IMR-90 (cell line): ENCODE results near the gene ZNF71. TPM values are rescaled to one million over a fixed set of nuclear protein-coding genes. Genes with fewer than 3 reads are reported as not detected.

Experiments used
- ATAC-seq: fragments of 200-7000 bp; cut with Tn5 transposase; 2 replicates; pipeline ENCODE4 v1.9.1; 2020; ENCODE audit warnings: low read depth, mild to moderate bottlenecking, moderate library complexity
- BruUV-seq: library from RNA; stranded (reverse); fragments of 400-500 nt; replicated peaks from 2 replicates; lab custom pipeline; 2021; lab: Mats Ljungman, UMichigan
- CTCF ChIA-PET: fragments of 300-600 bp; formaldehyde crosslinking; extraction: SDS; loops from one replicate; lab custom pipeline; 2021; ENCODE audit warnings: antibody characterized with exemption; lab: Yijun Ruan, JAX
- POLR2A ChIA-PET: fragments of 300-600 bp; sonication (Branson Sonifier 250); formaldehyde crosslinking; loops from one replicate; lab custom pipeline; 2022; ENCODE audit warnings: antibody characterized with exemption; ENCODE audit not compliant: unreplicated experiment; lab: Charles Lee
- DNase-seq: peaks from one replicate; pipeline ENCODE4 v3.0.0; 2013
- H2AFZ ChIP-seq: replicated peaks from 2 replicates; pipeline ENCODE3; 2013; ENCODE audit warnings: low read length, mild to moderate bottlenecking; ENCODE audit not compliant: poor library complexity
- H2AK5ac ChIP-seq: 2 replicates; pipeline ENCODE4 v1.6.1; 2013; ENCODE audit warnings: low read depth, low read length, inconsistent platforms
- H2AK9ac ChIP-seq: replicated peaks from 2 replicates; pipeline ENCODE3; 2013; ENCODE audit warnings: mild to moderate bottlenecking, low read depth, low read length, moderate library complexity; ENCODE audit not compliant: poor library complexity
- H2BK120ac ChIP-seq: 2 replicates; pipeline ENCODE4 v1.6.1; 2013; ENCODE audit warnings: low read depth, low read length, inconsistent platforms
- H2BK15ac ChIP-seq: 3 replicates; pipeline ENCODE4 v1.6.1; 2013; ENCODE audit warnings: low read depth, low read length, inconsistent platforms
- H2BK20ac ChIP-seq: 2 replicates; pipeline ENCODE4 v1.6.1; 2013; ENCODE audit warnings: low read depth, mild to moderate bottlenecking, inconsistent platforms, low read length, moderate library complexity
- H2BK5ac ChIP-seq: 2 replicates; pipeline ENCODE4 v1.6.1; 2013; ENCODE audit warnings: mild to moderate bottlenecking, low read depth, low read length, inconsistent platforms; ENCODE audit not compliant: poor library complexity, severe bottlenecking
- H3K14ac ChIP-seq: replicated peaks from 2 replicates; pipeline ENCODE4 v1.6.1; 2013; ENCODE audit warnings: low read depth, low read length, inconsistent platforms
- H3K18ac ChIP-seq: 2 replicates; pipeline ENCODE4 v1.6.1; 2013; ENCODE audit warnings: low read depth, low read length, control low read depth
- H3K23ac ChIP-seq: 2 replicates; pipeline ENCODE4 v1.6.1; 2013; ENCODE audit warnings: low read depth, low read length, inconsistent platforms
- H3K27ac ChIP-seq: 2 replicates; pipeline ENCODE4 v1.5.1; 2013; ENCODE audit warnings: mild to moderate bottlenecking, control low read depth, low read length; ENCODE audit not compliant: insufficient read depth
- H3K27me3 ChIP-seq: 2 replicates; pipeline ENCODE4 v1.6.1; 2013; ENCODE audit warnings: low read length; ENCODE audit not compliant: control insufficient read depth, insufficient read depth
- H3K36me3 ChIP-seq: 2 replicates; pipeline ENCODE4 v1.6.1; 2013; ENCODE audit warnings: low read length, mixed read lengths; ENCODE audit not compliant: control insufficient read depth, insufficient read depth
- H3K4ac ChIP-seq: 2 replicates; pipeline ENCODE4 v1.6.1; 2013; ENCODE audit warnings: low read depth, low read length, inconsistent platforms
- H3K4me1 ChIP-seq: 2 replicates; pipeline ENCODE4 v1.6.1; 2013; ENCODE audit warnings: low read length, mixed read lengths; ENCODE audit not compliant: control insufficient read depth, insufficient read depth
- H3K4me2 ChIP-seq: 2 replicates; pipeline ENCODE4 v1.6.1; 2013; ENCODE audit warnings: low read depth, mild to moderate bottlenecking, control low read depth, low read length, moderate library complexity
- H3K4me3 ChIP-seq: 2 replicates; pipeline ENCODE4 v1.5.1; 2013; ENCODE audit warnings: low read depth, mild to moderate bottlenecking, control low read depth, low read length, moderate library complexity; ENCODE audit not compliant: insufficient read depth
- H3K56ac ChIP-seq: 2 replicates; pipeline ENCODE4 v1.6.1; 2013; ENCODE audit warnings: low read length, inconsistent platforms; ENCODE audit not compliant: insufficient read depth; ENCODE audit errors: extremely low read depth
- H3K79me1 ChIP-seq, 2 experiments: 2 replicates each; pipeline ENCODE4 v1.6.1; 2013; ENCODE audit warnings: low read length in 2 of 2, inconsistent platforms in 1 of 2, low read depth in 1 of 2
- H3K9ac ChIP-seq: 2 replicates; pipeline ENCODE4 v1.6.1; 2013; ENCODE audit warnings: low read depth, low read length, control low read depth
- H3K9me1 ChIP-seq: 2 replicates; pipeline ENCODE4 v1.6.1; 2013; ENCODE audit warnings: low read length, inconsistent platforms; ENCODE audit not compliant: insufficient read depth
- H3K9me3 ChIP-seq: 2 replicates; pipeline ENCODE4 v1.6.1; 2013; ENCODE audit warnings: low read length; ENCODE audit not compliant: control insufficient read depth, insufficient read depth
- H4K20me1 ChIP-seq: 2 replicates; pipeline ENCODE4 v1.6.1; 2013; ENCODE audit warnings: low read length, inconsistent platforms; ENCODE audit not compliant: insufficient read depth
- H4K5ac ChIP-seq: 2 replicates; pipeline ENCODE4 v1.6.1; 2013; ENCODE audit warnings: mild to moderate bottlenecking, low read depth, low read length, control low read depth
- H4K8ac ChIP-seq, 2 experiments: 2 replicates each; pipeline ENCODE4 v1.6.1; 2013; ENCODE audit warnings: low read depth in 2 of 2, low read length in 2 of 2, control low read depth in 1 of 2, inconsistent platforms in 1 of 2
- H4K91ac ChIP-seq: 2 replicates; pipeline ENCODE4 v1.6.1; 2013; ENCODE audit warnings: low read depth, low read length, inconsistent platforms; ENCODE audit not compliant: insufficient read depth
- BHLHE40 ChIP-seq: fragments of 150-350 bp; IDR thresholded peaks from 2 replicates; pipeline ENCODE4 v1.6.1; 2016; ENCODE audit warnings: mild to moderate bottlenecking, low read depth, low read length
- CEBPB ChIP-seq: IDR thresholded peaks from 2 replicates; pipeline ENCODE4 v1.6.1; 2012; ENCODE audit warnings: low read depth, low read length, improper control_type of control experiment
- FOS ChIP-seq: fragments of 150-350 bp; IDR thresholded peaks from 2 replicates; pipeline ENCODE4 v1.6.1; 2016; ENCODE audit warnings: low read depth, low read length
- MAZ ChIP-seq: IDR thresholded peaks from 2 replicates; pipeline ENCODE4 v1.6.1; 2012; ENCODE audit warnings: low read depth, mild to moderate bottlenecking, low read length, improper control_type of control experiment, moderate library complexity, borderline replicate concordance
- MXI1 ChIP-seq: IDR thresholded peaks from 2 replicates; pipeline ENCODE4 v1.6.1; 2012; ENCODE audit warnings: low read depth, mild to moderate bottlenecking, low read length, moderate library complexity, borderline replicate concordance
- POLR2A ChIP-seq: IDR thresholded peaks from 2 replicates; pipeline ENCODE4 v1.6.1; 2012; ENCODE audit warnings: mild to moderate bottlenecking, low read depth, low read length
- SMC3 ChIP-seq: fragments of 150-350 bp; IDR thresholded peaks from 2 replicates; pipeline ENCODE4 v1.6.1; 2016; ENCODE audit warnings: low read depth, mild to moderate bottlenecking, antibody characterized with exemption, low read length, moderate library complexity
- WGBS, 2 experiments: methylation state at CpG; one replicate each; pipeline versions ENCODE4 v1.1.5 to v1.1.7; 2013; ENCODE audit warnings: missing lambda C conversion rate in 2 of 2; ENCODE audit not compliant: insufficient read length in 1 of 2; ENCODE audit errors: extremely low coverage in 2 of 2; 5-methylcytosine and 5-hydroxymethylcytosine counted together
- dilution Hi-C: fragments of 300-500 bp; cut with HindIII; formaldehyde crosslinking; loops from one replicate; pipeline ENCODE4 v1.14.3; 2018; ENCODE audit warnings: low sequenced_read_pairs; ENCODE audit not compliant: unreplicated experiment
- in situ Hi-C: fragments of 300-500 bp; cut with MboI; formaldehyde crosslinking; loops from 3 replicates; pipeline ENCODE4 v1.14.3; 2019; ENCODE audit warnings: low sequenced_read_pairs, inconsistent platforms, mixed read lengths
- intact Hi-C: fragments of 100-400 bp; cut with micrococcal nuclease; formaldehyde crosslinking; loops from 2 replicates; pipeline ENCODE4 v1.10.0; 2022
- polyA plus RNA-seq, 3 experiments: library from polyadenylated mRNA; depleted of rRNA; stranded (reverse); fragments of >200 nt; gene quantifications; 2 replicates each; pipeline ENCODE4 v1.2.3, GENCODE V29; 2012; ENCODE audit warnings: low replicate concordance in 1 of 3
- total RNA-seq: library from RNA; depleted of rRNA; stranded (reverse); fragments of >200 nt; gene quantifications from 2 replicates; pipeline ENCODE4 v1.2.3, GENCODE V29; 2012

The ZNF71 gene
- total and polyA plus RNA-seq, 2 of the 4 experiments (the other 2 are of a cell fraction), result 7.9 to 9.3 TPM

- H3K27ac ChIP-seq, result no peak overlapping the region
- H2BK20ac ChIP-seq, result no peak overlapping the region
- H3K4me1 ChIP-seq, result no peaks in the 10 kb centered on the region
- no peak overlapping the region for H3K23ac ChIP-seq
- peaks cover 5 to 11% of the 10 kb centered on the region in 2 experiments; a peak in 2 of 4 replicates for H3K79me1 ChIP-seq
- POLR2A ChIA-PET, result no interaction called here
- no peak overlapping the region for H2BK120ac ChIP-seq
- 80% methylated on average over 1 of the region's 9 CpGs; no CpG with 5 or more reads in 1 of the 2 experiments for WGBS, 2 experiments
- H4K91ac ChIP-seq, result no peak overlapping the region
- H3K36me3 ChIP-seq, result peaks cover 49% of the 10 kb centered on the region
- no peak overlapping the region for H3K9ac ChIP-seq
- no peak overlapping the region for H4K5ac ChIP-seq
- no peak overlapping the region for H3K56ac ChIP-seq
- in situ Hi-C loops (no loop called here), intact Hi-C loops (no loop called here), dilution Hi-C loops (no loop called here)
- no peak for TF ChIP-seq POLR2A
- TF ChIP-seq BHLHE40, result no peak
- no peak for TF ChIP-seq FOS
- TF ChIP-seq MAZ, result no peak
- TF ChIP-seq CEBPB, result no peak
- no peak for TF ChIP-seq SMC3
- TF ChIP-seq MXI1, result no peak
- H3K4ac ChIP-seq, result no peak overlapping the region
- DNase-seq (no peak), ATAC-seq (no peak)
- no TSS peak for BruUV-seq
- H4K20me1 ChIP-seq, result no peaks in the 10 kb centered on the region
- H2AFZ ChIP-seq, result no peak overlapping the region
- H3K18ac ChIP-seq, result no peak overlapping the region
- H3K9me3 ChIP-seq, result peaks cover 73% of the 10 kb centered on the region
- no peak overlapping the region for H3K14ac ChIP-seq
- no peak overlapping the region for H3K4me2 ChIP-seq
- H2AK9ac ChIP-seq, result no peak overlapping the region
- no peak overlapping the region for H2BK15ac ChIP-seq
- H2BK5ac ChIP-seq, result no peak overlapping the region
- H3K27me3 ChIP-seq, result no peaks in the 10 kb centered on the region
- no peak overlapping the region for H3K4me3 ChIP-seq
- H3K9me1 ChIP-seq, result no peaks in the 10 kb centered on the region
- H2AK5ac ChIP-seq, result no peak overlapping the region
- CTCF ChIA-PET, result no interaction called here
- no peak overlapping the region for H4K8ac ChIP-seq
These were observed 27.9 kb downstream of the ZNF71 start for GRCh38 chr19:56623006-56623405.
